ENCODE measurements around the gene LEP. TPM values are rescaled to one million over a fixed set of nuclear protein-coding genes. Genes with fewer than 3 reads are reported as not detected.

LEP gene
- total RNA-seq, 1 experiment from 2014 or later: not detected

DNA sequence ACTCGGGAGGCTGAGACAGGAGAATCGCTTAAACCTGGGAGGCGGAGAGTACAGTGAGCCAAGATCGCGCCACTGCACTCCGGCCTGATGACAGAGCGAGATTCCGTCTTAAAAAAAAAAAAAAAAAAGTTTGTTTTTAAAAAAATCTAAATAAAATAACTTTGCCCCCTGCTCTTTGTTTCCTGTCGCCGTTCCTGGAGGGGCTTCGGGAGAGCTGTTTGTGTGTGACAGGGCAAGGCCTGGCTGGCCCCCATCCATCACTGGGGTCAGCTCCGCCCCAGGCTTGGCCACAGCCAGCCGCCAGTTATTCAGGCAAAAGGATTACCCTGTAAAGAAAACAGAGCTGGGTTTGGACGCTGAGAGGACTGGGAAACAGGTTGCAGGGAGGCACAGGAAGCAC is 16.4 kb downstream of the LEP start:
- no peaks in the 10 kb centered on the region for H3K27me3 Mint-ChIP-seq (ENCODE audit: insufficient read depth, unreplicated experiment)
- Histone ChIP-seq H3K36me3 (ENCODE audit: control insufficient read depth, insufficient read depth, low read length) (no peaks in the 10 kb centered on the region), H3K27me3 (replicated peaks; ENCODE audit: control insufficient read depth, insufficient read depth, low read length) (no peaks in the 10 kb centered on the region), H3K4me1 (peaks cover 22% of the 10 kb centered on the region), H3K9me3 (0 out of 2 replicates have a peak, but pooled peaks cover 4% of the 10 kb centered on the region), H3K4me3 (ENCODE audit: low read depth, low read length) (no peak overlapping the region)
- intact Hi-C loops (cut with micrococcal nuclease; ENCODE audit: unreplicated experiment): loop anchor here (5.0 kb wide), 2 partner anchors 40 to 65 kb away; no protein-coding TSS in a partner anchor
- ChIA-PET POLR2A (no interaction called here), CTCF (no interaction called here)
- BruUV-seq (replicated peaks): no TSS peak
- H3K36me3 Mint-ChIP-seq (ENCODE audit: insufficient read depth, unreplicated experiment): no peaks in the 10 kb centered on the region
- H3K4me1 Mint-ChIP-seq (ENCODE audit: low read depth, unreplicated experiment): peaks cover 33% of the 10 kb centered on the region
- H3K9me3 Mint-ChIP-seq (ENCODE audit: unreplicated experiment): peaks cover 18% of the 10 kb centered on the region
- H3K27ac Mint-ChIP-seq (ENCODE audit: unreplicated experiment): peak overlapping the region; percentile 74
- no peak overlapping the region for H3K4me3 Mint-ChIP-seq (ENCODE audit: unreplicated experiment)
- DNase-seq: no peak
- TF ChIP-seq, protein P1, sequence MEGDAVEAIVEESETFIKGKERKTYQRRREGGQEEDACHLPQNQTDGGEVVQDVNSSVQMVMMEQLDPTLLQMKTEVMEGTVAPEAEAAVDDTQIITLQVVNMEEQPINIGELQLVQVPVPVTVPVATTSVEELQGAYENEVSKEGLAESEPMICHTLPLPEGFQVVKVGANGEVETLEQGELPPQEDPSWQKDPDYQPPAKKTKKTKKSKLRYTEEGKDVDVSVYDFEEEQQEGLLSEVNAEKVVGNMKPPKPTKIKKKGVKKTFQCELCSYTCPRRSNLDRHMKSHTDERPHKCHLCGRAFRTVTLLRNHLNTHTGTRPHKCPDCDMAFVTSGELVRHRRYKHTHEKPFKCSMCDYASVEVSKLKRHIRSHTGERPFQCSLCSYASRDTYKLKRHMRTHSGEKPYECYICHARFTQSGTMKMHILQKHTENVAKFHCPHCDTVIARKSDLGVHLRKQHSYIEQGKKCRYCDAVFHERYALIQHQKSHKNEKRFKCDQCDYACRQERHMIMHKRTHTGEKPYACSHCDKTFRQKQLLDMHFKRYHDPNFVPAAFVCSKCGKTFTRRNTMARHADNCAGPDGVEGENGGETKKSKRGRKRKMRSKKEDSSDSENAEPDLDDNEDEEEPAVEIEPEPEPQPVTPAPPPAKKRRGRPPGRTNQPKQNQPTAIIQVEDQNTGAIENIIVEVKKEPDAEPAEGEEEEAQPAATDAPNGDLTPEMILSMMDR (IDR thresholded peaks at IDR 0.05; ENCODE audit: insufficient read depth in 1 of 2, low read depth in 1 of 2, low read length in 1 of 2, severe bottlenecking in 1 of 2, unreplicated experiment in 1 of 2): no peak

DNA sequence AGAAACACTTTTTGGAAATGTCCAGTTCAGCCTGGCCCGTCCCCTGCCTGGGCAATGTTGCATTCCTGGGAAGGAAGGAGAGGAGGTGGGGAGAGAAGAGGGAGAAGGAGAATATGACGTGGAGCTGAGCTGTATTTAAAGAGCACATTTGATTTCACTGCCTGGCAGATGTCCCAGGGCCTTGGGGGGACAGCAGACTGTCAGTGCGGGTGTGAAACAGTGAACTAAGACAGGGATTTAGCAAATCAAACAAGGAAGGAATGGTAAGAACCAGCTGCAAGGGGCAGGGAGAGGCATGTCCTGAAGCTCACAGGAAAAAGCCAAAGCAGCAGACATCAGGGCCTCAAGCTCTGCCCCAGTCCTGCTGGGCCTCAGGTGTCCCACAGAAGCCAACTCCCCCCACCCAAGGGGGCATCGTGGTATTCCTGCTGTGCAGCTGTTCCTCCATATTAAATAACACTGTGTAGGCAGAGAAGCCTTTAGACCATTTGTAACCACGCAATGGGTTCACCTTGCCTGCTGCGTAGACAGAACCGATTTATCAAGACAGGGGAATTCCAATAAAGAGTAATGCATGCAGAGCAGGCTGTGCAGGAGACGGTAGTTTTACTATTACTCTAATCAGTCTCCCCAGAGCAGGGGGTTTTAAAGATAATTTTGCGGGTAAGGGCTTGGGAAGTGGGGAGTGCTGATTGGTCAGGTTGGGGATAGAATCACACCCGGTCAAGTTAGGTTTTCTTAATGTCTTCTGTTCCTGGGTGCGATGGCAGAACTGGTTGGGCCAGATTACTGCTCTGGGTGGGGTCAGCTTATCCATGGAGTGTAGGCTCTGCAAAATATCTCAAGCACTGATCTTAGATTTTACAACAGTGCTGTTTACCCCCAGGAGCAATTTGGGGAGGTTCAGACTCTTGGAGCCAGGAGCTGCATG is 18.3 kb downstream of the LEP start:
- no peaks in the 10 kb centered on the region for H3K36me3 ChIP-seq (ENCODE audit: control insufficient read depth, insufficient read depth, low read length)
- ChIA-PET POLR2A (no interaction called here), CTCF (interaction anchor here (0.6 kb wide), 1 partner anchor 215 kb away, joined by 4 read pairs; no protein-coding TSS in a partner anchor)
- TSS peak; percentile 46 for BruUV-seq (replicated peaks)
- H3K4me1 Mint-ChIP-seq (ENCODE audit: low read depth, unreplicated experiment): peaks cover 40% of the 10 kb centered on the region
- H3K4me3 Mint-ChIP-seq (ENCODE audit: unreplicated experiment): peak overlapping the region; percentile 68
- H3K9me3 ChIP-seq: no peaks in the 10 kb centered on the region
- peak overlapping the region; percentile 95 for H3K27ac Mint-ChIP-seq (ENCODE audit: unreplicated experiment)
- H3K4me3 ChIP-seq (ENCODE audit: low read depth, low read length): no peak overlapping the region
- H3K9me3 Mint-ChIP-seq (ENCODE audit: unreplicated experiment): peaks cover 18% of the 10 kb centered on the region
- no peaks in the 10 kb centered on the region for H3K27me3 ChIP-seq (replicated peaks; ENCODE audit: control insufficient read depth, insufficient read depth, low read length)
- DNase-seq: peak; percentile 81 to 90
- intact Hi-C loops (cut with micrococcal nuclease; ENCODE audit: unreplicated experiment): loop anchor here (5.0 kb wide), 2 partner anchors 38 to 63 kb away; no protein-coding TSS in a partner anchor
- H3K27me3 Mint-ChIP-seq (ENCODE audit: insufficient read depth, unreplicated experiment): no peaks in the 10 kb centered on the region
- peaks cover 22% of the 10 kb centered on the region for H3K4me1 ChIP-seq
- TF ChIP-seq, protein P1 (IDR thresholded peaks at IDR 0.05; ENCODE audit: insufficient read depth in 1 of 2, low read depth in 1 of 2, low read length in 1 of 2, severe bottlenecking in 1 of 2, unreplicated experiment in 1 of 2): no peak
- H3K36me3 Mint-ChIP-seq (ENCODE audit: insufficient read depth, unreplicated experiment): no peaks in the 10 kb centered on the region

DNA sequence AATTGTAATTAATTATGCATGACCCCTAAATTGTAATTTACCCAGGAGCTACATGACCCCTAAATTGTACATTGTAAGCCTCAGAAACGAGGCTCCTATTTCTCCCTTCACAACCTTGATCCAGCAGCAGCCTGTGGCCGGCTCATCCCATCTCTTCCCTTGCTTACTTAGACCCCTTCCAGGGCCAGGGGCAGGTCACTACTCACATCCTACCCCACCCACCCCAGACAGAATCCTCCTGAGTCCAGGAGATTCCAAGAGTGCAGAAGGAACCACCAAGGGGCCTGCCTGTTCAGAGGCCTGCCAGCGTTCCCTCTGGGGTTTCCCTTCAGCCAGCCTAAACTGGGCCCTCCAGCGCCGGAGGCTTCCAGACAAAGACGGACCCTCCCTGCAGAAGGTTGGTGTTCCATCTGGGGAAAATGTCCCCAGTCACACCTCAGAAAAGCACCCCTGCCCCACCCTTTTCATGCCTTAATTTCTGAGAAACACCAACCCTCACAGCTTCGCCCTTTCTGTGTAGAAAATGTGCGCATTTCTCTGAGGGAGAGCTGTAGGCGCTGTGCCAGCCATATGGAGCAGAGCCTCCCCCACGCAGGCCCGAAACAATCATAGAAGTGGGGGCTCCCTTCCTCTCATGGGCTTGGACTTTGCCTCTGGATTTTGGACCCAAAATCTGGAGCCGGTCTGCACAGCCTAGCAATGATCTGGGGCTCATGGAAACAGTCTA is 19.2 kb downstream of the LEP start:
- Histone ChIP-seq H3K4me3 (ENCODE audit: low read depth, low read length) (no peak overlapping the region), H3K36me3 (ENCODE audit: control insufficient read depth, insufficient read depth, low read length) (no peaks in the 10 kb centered on the region), H3K27me3 (replicated peaks; ENCODE audit: control insufficient read depth, insufficient read depth, low read length) (no peaks in the 10 kb centered on the region), H3K9me3 (no peaks in the 10 kb centered on the region), H3K4me1 (peaks cover 22% of the 10 kb centered on the region)
- DNase-seq: peak; percentile 17 to 58
- POLR2A ChIA-PET: no interaction called here
- H3K27me3 Mint-ChIP-seq (ENCODE audit: insufficient read depth, unreplicated experiment): no peaks in the 10 kb centered on the region
- TF ChIP-seq, protein P1 (IDR thresholded peaks at IDR 0.05; ENCODE audit: insufficient read depth in 1 of 2, low read depth in 1 of 2, low read length in 1 of 2, severe bottlenecking in 1 of 2, unreplicated experiment in 1 of 2): no peak
- CTCF ChIA-PET: interaction anchor here (0.6 kb wide), 1 partner anchor 214 kb away, joined by 4 read pairs; no protein-coding TSS in a partner anchor
- intact Hi-C loops (cut with micrococcal nuclease; ENCODE audit: unreplicated experiment): no loop called here
- BruUV-seq (replicated peaks): no TSS peak
- peak overlapping the region; percentile 95 for H3K27ac Mint-ChIP-seq (ENCODE audit: unreplicated experiment)
- H3K36me3 Mint-ChIP-seq (ENCODE audit: insufficient read depth, unreplicated experiment): no peaks in the 10 kb centered on the region
- peaks cover 40% of the 10 kb centered on the region for H3K4me1 Mint-ChIP-seq (ENCODE audit: low read depth, unreplicated experiment)
- peak overlapping the region; percentile 68 for H3K4me3 Mint-ChIP-seq (ENCODE audit: unreplicated experiment)
- peaks cover 18% of the 10 kb centered on the region for H3K9me3 Mint-ChIP-seq (ENCODE audit: unreplicated experiment)
